GM19438 (cell line): ENCODE data around the gene SFSWAP.
"Not testable (repeated sequence)": the region's sequence is repeated elsewhere in the genome, so short reads cannot be mapped to it uniquely, and the experiment has no call there.

Source experiments
- ATAC-seq: cut with Tn5 transposase; IDR thresholded peaks from one replicate; pipeline ENCODE4 v1.9.1; 2021; ENCODE audit warnings: low read depth; ENCODE audit not compliant: unreplicated experiment

SFSWAP gene

DNA sequence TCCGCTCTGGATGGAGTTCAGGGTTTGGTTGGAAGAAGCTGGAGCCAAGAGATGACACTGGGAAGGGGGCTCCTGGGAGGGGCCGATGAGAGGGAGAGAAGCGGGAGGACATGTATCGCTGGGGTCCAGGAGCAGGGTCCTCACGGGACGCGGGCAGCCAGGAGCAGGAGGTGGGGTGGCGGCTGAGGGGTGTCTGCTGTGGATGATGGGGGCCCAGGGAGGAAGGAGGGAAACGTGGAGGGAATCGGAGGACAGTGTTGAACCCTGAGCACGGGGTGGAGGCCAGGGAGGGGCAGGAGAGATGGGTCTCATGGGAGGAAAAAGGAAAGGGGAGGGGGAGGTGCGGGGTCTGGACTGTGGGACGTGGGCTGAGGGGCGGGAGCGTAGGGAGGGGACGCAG lies 31.7 kb upstream of the SFSWAP start:
- ATAC-seq: not testable (repeated sequence)

DNA sequence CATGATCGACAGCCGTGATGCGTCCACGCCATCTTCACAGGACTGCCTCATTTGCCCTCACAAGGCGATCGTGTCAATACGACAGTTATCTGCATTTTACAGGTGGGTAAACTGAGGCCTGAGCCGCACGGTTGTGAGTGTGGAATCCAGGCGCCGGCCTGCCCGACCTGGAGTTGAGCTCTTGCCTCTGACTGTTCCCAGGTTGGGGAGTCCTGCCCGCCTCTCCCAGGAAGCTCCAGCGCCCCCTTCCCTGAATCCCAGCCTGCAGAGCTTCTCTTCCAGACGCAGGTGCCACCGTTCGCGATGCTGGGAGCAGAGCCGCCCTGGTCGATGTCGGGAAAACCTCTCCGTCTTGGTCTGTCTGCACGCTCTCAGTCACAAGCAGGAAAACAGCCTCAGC lies 31.1 kb upstream of the SFSWAP start:
- not testable (repeated sequence) for ATAC-seq

DNA sequence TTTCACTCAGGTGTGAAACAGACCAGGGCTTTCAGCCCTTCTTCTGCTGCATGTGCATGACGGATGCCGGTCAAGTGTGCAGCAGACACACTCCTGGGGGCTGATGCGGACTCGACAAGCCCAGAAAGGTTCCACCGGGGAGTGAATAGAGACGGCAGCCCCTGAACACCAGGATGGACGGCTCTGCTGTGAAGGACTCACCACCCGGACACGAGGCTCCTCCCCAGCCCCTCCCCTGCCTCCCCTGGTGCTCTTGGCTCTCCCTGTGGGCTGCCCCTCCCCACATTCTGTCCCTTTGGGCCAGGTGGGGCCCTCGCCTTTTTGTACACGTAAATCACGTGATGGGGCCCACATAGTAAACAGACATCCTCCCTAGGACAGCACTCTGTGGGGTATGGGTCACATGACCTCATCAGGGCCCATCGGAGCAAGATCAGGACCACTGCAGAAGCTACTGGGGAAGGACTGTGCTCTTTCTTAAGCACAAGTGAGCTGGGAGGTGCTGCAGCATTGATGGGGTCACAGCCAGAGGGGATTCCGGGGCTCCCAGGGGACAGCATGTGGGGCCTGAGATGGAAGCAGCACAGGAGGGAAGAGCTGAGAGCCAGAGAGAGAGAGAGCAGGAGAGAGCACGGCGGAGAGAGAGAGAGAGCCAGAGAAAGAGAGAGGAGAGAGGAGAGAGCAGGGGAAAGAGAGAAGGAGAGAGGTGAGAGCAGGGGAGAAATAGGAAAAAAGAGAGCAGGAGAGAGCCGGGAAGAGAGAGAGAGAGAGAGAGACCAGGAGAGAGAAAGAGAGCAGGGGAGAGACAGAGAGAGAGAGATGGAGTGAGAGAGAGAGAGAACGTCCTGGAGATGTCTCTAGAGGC lies 30.3 kb upstream of the SFSWAP start:
- ATAC-seq: not testable (repeated sequence)

DNA sequence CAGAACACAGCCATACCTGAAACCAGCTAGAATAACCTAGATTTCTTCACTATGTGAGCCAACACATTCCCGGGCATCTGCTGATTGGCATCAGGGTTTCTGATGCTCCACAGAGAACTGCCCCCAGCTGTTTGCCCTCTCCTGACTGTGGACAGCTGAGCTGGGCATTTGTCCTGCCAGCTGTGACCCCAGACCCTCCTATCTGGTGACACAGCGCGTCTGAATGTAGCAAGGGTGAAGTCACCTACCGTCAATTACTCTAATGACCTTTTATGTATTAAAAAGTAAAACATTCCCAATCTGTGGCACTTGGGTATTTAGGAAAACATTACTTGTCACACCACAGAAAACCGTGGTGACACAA lies 29.7 kb upstream of the SFSWAP start:
- ATAC-seq: no peak

DNA sequence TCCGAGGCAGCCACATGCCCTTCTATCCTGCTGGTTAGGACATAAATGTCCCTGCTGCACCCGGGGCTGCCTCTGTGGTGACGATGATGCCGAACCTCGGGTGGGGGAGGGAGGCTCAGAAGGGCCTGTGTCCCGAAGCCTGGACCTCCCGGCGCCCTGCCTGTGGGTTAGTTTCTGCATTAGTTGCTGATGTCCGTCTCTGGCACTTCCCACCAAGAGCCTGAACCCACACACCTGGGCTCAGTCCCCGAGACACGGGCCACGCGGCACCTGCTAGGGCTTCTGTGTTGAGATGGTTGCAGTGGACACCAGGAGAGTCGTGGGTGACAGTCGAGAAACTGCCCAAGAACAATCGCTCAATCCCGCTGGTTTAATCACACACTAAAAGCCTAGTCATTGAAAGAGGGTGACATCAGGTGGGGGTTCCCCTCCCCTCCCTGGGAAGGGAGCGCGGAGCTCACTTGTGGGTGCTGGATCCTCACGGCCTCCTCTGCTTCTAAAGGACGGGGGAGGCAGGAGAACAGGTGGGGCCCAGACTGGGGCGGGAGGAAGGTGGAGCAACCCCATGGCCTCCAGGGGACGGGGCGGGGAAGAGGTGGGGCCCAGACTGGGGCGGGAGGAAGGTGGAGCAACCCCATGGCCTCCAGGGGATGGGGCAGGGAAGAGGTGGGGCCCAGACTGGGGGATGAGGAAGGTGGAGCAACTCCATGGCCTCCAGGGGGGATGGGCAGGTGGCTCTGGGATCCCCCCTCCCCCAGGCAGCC lies 29.0 kb upstream of the SFSWAP start:
- peak; percentile 99 for ATAC-seq

DNA sequence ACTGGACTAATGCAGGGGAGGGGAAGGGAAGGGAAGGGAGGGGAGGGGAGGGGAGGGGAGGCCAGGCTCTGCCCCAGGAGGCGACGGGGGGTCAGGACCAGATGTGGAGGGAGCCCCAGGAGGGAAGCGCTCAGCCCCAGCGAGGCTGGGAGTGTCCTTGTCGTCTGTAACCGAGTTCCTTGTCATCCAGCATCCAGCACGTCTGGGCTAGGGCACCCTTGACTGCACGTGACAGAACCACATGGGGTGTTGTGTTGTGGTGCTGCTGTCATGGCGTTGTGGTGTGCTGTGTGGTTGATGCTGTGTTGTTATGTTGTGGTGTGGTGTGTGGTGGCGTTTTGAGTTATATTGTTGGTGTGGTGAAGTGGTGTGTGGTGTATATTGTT lies 28.4 kb upstream of the SFSWAP start:
- ATAC-seq: peak; percentile 25

DNA sequence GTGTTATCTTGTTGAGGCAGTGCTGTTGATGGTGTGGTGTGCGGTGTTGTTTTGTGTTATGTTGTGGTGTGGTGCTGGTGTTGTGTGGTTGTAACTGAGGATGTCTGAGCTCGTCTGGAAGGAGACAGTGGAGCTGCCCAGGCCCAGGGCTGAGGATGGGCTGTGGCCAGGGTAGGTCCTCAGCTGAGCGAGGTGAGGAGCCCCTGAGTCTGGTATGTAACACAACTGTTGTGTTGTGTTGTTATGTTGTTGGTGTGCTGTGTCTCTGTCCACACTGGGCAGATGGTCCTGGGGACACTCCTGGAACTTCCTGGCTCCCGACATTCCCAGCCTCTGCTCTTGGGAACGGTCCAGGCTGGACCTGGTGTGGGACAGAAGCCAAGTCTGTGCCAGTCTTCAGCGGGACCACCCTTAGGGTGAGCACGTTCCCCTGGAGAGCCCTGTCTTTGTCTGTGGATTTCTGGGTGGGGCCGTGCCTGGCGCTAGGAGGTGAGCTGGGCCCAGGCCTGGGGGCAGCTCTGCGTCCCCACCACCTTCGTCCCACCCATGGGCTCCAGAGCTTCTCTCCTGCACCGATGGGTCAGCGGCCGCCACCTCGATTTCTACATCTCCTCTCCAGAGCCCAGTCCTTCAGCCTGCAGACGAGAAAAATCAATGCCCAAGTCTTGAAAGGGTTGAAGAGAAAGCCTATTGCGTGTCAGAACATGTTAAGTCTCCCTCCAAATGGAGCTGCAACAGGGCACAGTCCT lies 27.4 kb upstream of the SFSWAP start:
- no peak for ATAC-seq

DNA sequence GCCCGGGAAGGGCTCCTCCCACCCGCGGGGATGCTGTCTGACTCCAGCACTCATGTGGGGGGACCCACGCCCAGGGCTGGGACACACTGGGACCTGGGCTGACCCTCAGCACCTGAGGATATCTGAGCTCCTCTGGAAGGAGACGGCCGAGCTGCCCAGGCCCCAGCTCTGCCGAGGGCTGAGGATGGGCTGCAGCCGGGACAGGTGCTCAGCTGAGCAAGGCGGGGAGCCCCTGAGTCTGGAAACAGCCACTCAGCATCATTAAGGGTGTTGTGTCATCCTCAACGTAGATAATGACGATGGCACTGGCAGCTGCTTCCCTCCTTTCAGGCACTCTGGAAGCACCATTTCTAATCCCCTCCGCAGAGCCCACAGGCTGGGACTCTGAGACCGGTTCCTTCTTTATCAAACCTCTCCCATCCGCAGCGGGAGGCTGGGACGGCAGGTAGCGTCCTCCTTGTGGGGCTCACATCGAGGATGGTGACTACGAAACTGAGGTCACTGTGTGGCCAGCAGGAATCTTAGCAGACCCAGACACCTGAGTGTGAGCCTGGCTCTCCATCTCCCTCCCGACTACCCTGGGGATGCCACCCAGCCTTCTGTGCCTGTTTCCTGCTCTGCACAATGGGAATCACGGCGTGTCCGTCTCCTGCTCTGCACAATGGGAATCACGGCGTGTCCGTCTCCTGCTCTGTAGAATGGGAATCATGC lies 26.7 kb upstream of the SFSWAP start:
- ATAC-seq: no peak

DNA sequence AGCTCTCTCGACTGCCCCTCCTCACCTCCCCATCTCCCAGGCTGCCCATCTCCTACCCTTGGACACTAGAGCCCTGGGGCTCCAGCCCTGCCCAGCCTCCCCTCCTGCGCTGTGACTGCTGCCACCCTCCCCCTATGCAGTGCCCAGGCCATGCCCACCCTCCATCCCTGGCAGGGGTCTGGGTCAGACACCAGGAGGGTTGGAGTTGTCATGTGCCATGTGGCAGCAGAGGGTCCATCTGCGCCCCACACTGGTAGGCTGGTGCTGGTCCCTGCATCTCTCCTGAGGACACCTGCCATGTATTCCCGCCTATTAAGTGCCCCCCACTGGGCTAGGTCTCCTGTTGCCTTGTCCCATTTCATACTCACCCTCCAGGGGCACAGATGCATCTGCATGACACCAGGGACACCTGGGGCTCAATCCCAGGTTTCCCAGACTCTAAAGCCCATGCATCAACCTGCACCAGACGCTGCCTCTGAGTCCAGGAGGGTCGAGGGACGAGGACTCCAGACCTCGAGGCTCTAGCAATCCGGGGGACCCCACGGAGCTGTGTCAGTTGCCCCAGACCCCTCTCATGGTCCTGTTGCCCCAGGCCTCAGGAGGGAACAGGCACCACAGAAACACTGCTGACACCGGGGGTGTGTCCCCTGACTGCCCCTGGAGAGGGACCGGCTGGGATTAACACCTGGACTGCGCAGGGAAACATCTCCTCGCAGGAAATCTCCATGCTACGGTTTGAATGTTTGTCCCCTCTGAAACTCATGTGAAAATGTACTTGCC lies 23.4 kb upstream of the SFSWAP start:
- ATAC-seq: no peak

DNA sequence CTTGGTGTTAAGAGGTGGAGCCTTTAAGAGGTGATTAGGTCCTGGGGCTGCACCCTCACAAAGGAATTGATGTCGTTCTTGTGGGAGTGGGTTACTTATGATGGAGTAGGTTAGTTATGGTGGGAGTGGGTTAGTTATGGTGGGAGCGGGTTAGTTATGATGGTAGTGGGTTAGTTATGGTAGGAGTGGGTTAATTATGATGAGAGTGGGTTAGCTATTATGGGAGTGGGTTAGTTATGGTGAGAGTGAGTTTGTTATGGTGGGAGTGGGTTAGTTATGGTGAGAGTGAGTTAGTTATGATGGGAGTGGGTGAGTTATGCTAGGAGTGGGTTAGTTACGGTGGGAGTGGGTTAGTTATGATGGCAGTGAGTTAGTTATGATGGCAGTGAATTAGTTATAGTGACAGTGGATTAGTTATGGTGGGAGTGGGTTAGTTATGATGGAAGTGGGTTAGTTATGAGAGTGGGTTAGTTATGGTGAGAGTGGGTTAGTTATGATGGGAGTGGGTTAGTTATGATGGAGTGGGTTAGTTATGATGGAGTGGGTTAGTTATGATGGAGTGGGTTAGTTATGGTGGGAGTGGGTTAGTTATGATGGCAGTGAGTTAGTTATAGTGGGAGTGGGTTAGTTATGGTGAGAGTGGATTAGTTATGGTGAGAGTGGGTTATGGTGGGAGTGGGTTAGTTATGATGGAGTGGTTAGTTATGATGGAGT lies 22.6 kb upstream of the SFSWAP start:
- ATAC-seq: no peak

DNA sequence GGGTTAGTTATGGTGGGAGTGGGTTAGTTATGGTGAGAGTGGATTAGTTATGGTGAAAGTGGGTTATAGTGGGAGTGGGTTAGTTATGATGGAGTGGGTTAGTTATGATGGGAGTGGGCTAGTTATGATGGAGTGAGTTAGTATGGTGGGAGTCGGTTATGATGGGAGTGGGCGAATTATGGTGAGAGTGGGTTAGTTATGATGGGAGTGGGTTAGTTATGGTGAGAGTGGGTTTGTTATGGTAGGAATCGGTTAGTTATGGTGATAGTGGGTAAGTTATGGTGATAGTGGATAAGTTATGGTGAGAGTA lies 22.1 kb upstream of the SFSWAP start:
- no peak for ATAC-seq

DNA sequence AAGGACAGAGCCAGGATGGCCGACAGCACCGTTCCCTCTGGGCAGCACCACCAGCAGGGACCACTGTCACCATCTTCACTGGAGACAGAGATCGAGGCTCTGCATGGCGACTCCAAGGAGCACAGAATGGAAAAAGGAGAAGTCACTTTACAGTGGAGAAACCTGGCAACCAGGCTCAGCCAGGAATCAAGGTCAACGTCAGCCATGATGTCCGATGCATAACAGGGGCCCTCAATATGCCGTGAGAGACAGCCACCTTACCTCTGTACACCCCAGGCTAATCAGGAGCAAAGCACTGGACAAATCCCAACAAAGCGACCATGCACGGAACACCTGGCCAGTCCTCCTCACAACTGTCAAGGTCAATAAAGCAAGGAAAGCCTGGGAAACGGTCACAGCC lies 20.6 kb upstream of the SFSWAP start:
- no peak for ATAC-seq

DNA sequence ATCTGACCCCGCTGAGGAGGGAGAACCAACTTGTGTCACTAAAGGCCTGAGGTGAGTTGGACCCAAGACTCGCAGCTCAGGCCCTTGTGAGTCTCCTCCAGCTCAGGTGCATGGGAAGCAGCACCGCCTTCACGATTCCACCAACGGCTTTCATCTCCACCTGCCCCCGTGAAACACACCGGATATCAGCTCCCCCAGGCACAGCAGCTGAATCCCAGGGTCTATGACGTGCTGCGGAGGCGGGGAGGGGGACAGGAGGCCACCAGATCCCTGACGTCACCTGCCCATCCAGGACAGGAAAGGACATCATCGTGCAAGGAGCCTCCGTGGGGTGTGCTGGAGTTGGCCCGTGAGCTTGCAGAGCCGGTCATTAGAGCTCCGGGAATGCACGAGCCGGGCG lies 18.5 kb upstream of the SFSWAP start:
- no peak for ATAC-seq

DNA sequence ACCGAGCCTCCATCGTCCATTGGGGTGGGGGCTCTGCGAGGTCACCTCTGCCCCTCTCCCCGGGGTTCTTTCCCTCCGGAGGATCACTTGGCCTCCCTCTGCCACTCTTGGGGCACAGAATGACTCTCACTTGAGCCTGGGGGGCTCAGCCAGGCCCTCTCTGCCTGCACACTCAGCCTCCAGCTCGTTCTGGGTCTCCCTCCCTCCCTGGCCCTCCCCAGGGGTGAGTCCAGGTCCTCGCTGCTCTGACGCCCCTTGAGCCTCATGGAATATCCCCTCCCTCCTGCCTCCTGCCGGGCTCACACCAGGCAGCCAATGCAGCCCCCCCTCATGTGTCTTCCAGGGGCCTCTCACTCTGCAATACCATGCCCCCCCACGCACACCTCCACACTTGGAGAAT lies 17.7 kb upstream of the SFSWAP start:
- no peak for ATAC-seq

DNA sequence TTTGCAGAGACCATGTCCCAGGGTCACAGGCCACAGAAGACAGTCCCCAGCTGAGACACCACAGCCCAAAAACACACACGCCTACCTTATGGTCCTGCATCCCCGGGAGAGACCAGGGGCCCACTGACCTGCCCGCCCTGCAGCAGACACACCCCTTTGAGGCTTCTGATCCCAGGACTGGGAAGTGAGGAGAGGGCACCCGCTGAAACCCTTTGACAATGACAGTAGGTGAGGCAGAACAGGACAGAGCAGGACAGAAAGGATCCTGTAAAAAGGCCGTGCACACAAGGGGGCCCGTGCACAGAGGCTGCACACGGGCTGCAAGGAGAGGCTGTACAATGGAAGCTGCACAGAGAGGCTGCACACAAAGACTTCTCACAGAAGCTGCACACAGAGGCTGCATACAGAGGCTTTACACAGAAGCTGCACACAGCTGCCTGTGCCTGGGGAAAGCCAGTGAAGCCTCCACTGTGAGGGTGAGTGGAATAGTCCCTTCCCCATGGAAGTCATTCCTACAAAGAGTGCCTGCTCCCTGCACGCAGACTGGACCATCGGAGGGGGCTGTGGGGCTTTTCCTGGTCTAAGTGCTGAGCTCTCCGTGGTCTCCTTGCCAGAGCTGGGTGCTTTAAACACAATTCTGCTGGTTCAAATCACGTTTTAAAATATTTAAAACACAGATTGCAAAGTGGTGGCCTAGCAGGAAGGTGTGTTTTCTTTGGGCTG lies 16.6 kb upstream of the SFSWAP start:
- ATAC-seq: no peak

DNA sequence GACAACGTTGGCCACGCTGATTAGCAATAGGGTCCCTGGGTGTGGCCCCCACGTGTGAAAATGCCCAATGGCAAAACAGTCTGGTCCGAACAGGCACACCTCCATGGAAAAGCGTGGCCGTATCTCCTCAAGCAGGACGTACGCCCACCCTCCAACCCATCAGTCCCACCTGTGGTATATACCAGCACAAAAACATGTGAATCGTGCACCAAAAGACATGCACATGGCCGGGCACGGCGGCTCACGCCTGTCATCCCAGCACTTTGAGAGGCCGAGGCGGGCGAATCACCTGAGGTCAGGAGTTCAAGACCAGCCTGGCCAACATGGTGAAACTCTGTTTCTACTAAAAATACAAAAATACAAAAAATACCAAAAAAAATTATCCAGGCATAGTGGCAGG lies 14.9 kb upstream of the SFSWAP start:
- ATAC-seq: no peak

DNA sequence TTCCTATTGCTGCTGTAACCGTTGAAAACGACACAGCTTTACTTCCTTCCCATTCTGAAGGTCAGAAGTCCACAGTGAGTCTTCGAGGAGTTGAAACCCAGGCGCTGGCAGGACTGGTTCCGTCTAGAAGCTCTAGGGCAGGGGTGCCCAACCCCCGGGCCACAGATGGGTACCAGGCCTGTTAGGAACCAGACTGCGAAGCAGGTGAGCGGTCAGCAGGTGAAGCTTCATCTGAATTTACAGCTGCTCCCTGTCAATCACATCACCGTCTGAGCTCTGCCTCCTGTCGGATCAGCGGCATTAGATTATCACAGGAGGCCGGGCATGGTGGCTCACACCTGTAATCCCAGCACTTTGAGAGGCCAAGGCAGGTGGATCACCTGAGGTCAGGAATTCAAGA lies 12.6 kb upstream of the SFSWAP start:
- no peak for ATAC-seq

DNA sequence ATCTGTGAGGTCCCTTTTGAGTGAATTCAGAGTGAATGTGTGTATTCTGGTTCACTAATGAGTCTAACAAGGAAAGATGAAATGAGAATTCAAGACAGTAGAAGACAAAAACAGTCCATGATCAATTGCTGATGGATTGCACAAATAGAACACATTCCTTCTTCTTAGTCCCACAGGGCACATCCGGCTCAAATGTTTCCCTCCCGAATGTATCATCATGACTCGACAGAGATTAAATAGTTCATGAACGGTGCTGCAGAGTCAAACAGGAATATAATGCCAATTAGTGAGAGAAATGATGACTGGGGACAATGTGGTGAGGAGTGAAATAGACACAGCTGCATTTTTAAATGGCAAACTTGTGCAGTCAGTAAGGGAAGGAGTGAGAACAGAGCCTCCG lies 11.5 kb upstream of the SFSWAP start:
- ATAC-seq: no peak

DNA sequence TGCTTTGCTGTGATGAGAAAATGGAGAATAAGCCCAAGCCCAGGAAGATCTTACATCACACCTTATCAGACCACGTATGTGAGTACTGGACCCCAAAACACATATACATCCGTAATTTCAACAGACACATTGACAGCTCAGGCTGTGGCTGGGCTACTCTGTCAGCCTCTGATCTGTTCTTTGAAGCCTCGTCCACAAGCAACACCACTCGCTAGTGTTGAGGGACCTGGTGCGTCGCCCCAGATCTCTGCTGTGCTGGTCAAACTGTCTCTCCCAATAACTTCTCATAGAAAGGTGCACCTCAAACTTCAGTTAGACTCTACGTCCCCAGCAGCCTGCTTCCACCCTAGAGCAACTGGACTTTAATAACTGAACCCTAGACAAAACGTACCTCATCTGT lies 10.6 kb upstream of the SFSWAP start:
- ATAC-seq: no peak
